ENCODE measurements around the gene TAF9B.
"Not testable (repeated sequence)": the region's sequence is repeated elsewhere in the genome, so short reads cannot be mapped to it uniquely, and the experiment has no call there.

The TAF9B gene

GRCh38 chrX:78130396-78130795 lies 9.1 kb downstream of the TAF9B start:
- Histone ChIP-seq H3K36me3 (ENCODE audit: insufficient read depth, low read length) (peaks cover 70% of the 10 kb centered on the region), H3K9ac (ENCODE audit: low read length) (no peak overlapping the region), H3K79me2 (ENCODE audit: insufficient read depth, low read length) (no peaks in the 10 kb centered on the region), H4K20me1 (ENCODE audit: insufficient read depth, low read length) (no peaks in the 10 kb centered on the region), H3K4me3 (ENCODE audit: low read depth, low read length, poor library complexity, severe bottlenecking) (no peak overlapping the region), H3K9me2 (ENCODE audit: low read depth, low read length) (no peaks in the 10 kb centered on the region), H3K4me2 (ENCODE audit: low read length) (no peak overlapping the region), H3K9me3 (ENCODE audit: low read length) (no peaks in the 10 kb centered on the region), H3K27ac (ENCODE audit: low read depth, low read length, poor library complexity, severe bottlenecking) (no peak overlapping the region), H3K4me1 (ENCODE audit: insufficient read depth, low read length, severe bottlenecking) (no peaks in the 10 kb centered on the region), H3K27me3 (ENCODE audit: insufficient read depth, low read length) (no peaks in the 10 kb centered on the region), H3F3A (ENCODE audit: insufficient read depth, low read length) (no peaks in the 10 kb centered on the region), H2AFZ (ENCODE audit: low read length) (no peak overlapping the region)
- TF ChIP-seq CTCF (IDR thresholded peaks at IDR 0.05; ENCODE audit: low read length) (no peak), EZH2 (IDR thresholded peaks at IDR 0.05; ENCODE audit: borderline replicate concordance, low read length) (no peak)

GRCh38 chrX:78129714-78130113 lies 9.7 kb downstream of the TAF9B start:
- Histone ChIP-seq H3K4me1 (ENCODE audit: insufficient read depth, low read length, severe bottlenecking) (no peaks in the 10 kb centered on the region), H3K27me3 (ENCODE audit: insufficient read depth, low read length) (no peaks in the 10 kb centered on the region), H4K20me1 (ENCODE audit: insufficient read depth, low read length) (no peaks in the 10 kb centered on the region), H3K27ac (ENCODE audit: low read depth, low read length, poor library complexity, severe bottlenecking) (no peak overlapping the region), H3K4me2 (ENCODE audit: low read length) (no peak overlapping the region), H3K4me3 (ENCODE audit: low read depth, low read length, poor library complexity, severe bottlenecking) (no peak overlapping the region), H3K9ac (ENCODE audit: low read length) (no peak overlapping the region), H3K36me3 (ENCODE audit: insufficient read depth, low read length) (peaks cover 77% of the 10 kb centered on the region), H3K9me2 (ENCODE audit: low read depth, low read length) (no peaks in the 10 kb centered on the region), H3K79me2 (ENCODE audit: insufficient read depth, low read length) (no peaks in the 10 kb centered on the region), H2AFZ (ENCODE audit: low read length) (no peak overlapping the region), H3F3A (ENCODE audit: insufficient read depth, low read length) (no peaks in the 10 kb centered on the region), H3K9me3 (ENCODE audit: low read length) (no peaks in the 10 kb centered on the region)
- TF ChIP-seq EZH2 (IDR thresholded peaks at IDR 0.05; ENCODE audit: borderline replicate concordance, low read length): no peak
- TF ChIP-seq CTCF (IDR thresholded peaks at IDR 0.05; ENCODE audit: low read length): no peak

- peaks cover 96% of the 10 kb centered on the region for H3K36me3 ChIP-seq (ENCODE audit: insufficient read depth, low read length)
- H3K9me2 ChIP-seq (ENCODE audit: low read depth, low read length); H3K9me3 ChIP-seq (ENCODE audit: low read length); H3K79me2 ChIP-seq (ENCODE audit: insufficient read depth, low read length); H3K4me1 ChIP-seq (ENCODE audit: insufficient read depth, low read length, severe bottlenecking); H3K4me2 ChIP-seq (ENCODE audit: low read length); H3K4me3 ChIP-seq (ENCODE audit: low read depth, low read length, poor library complexity, severe bottlenecking); H4K20me1 ChIP-seq (ENCODE audit: insufficient read depth, low read length); H2AFZ ChIP-seq (ENCODE audit: low read length); H3F3A ChIP-seq (ENCODE audit: insufficient read depth, low read length); H3K9ac ChIP-seq (ENCODE audit: low read length); H3K27me3 ChIP-seq (ENCODE audit: insufficient read depth, low read length); H3K27ac ChIP-seq (ENCODE audit: low read depth, low read length, poor library complexity, severe bottlenecking): not testable (repeated sequence)
Observed at GRCh38 chrX:78125781-78126180, 13.7 kb downstream of the TAF9B start.

DNA sequence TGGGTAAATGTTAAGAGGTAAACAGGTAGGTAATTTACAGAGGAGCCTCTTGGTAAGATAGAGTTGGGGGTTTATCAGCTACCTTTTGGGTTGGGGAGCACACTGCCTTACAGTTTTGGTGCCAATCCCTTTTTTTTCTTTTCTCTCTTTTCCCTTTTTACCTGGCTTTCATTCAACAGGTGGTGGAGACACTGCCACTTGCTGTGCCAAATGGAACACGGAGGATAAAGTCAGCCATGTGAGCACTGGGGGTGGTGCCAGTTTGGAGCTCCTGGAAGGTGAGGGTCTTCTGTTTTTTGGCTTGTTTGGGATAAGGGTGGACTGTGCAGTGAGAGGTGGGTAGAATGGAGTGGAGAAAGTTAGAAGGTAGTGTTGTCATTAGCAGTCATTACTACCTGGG lies 14.3 kb downstream of the TAF9B start:
- Histone ChIP-seq H3K9me3 (ENCODE audit: low read length) (no peaks in the 10 kb centered on the region), H3K79me2 (ENCODE audit: insufficient read depth, low read length) (no peaks in the 10 kb centered on the region), H2AFZ (ENCODE audit: low read length) (no peak overlapping the region), H3K9me2 (ENCODE audit: low read depth, low read length) (no peaks in the 10 kb centered on the region), H3F3A (ENCODE audit: insufficient read depth, low read length) (no peaks in the 10 kb centered on the region), H3K4me3 (ENCODE audit: low read depth, low read length, poor library complexity, severe bottlenecking) (no peak overlapping the region), H3K4me1 (ENCODE audit: insufficient read depth, low read length, severe bottlenecking) (no peaks in the 10 kb centered on the region), H3K27me3 (ENCODE audit: insufficient read depth, low read length) (no peaks in the 10 kb centered on the region), H3K27ac (ENCODE audit: low read depth, low read length, poor library complexity, severe bottlenecking) (no peak overlapping the region), H3K4me2 (ENCODE audit: low read length) (no peak overlapping the region), H3K9ac (ENCODE audit: low read length) (no peak overlapping the region), H4K20me1 (ENCODE audit: insufficient read depth, low read length) (no peaks in the 10 kb centered on the region), H3K36me3 (ENCODE audit: insufficient read depth, low read length) (peaks cover 93% of the 10 kb centered on the region)
- no peak for TF ChIP-seq CTCF (IDR thresholded peaks at IDR 0.05; ENCODE audit: low read length)
- TF ChIP-seq EZH2 (IDR thresholded peaks at IDR 0.05; ENCODE audit: borderline replicate concordance, low read length): no peak
